Kidney capillary endothelial cell (primary cell): Measurements from ENCODE around the gene APCDD1L.
A peak's percentile ranks its signal among the peaks of the same experiment; 100 is the strongest.

Experiments
- DNase-seq: peaks from one replicate; pipeline ENCODE4 v3.0.0-alpha.2; 2018; ENCODE audit warnings: low spot score

The APCDD1L gene

GRCh38 chr20:58515233-58516212 is at the start of gene APCDD1L:
Gene APCDD1L, minus strand, starts transcription at chr20:58515399. Its CDS starts 692 bp downstream, at chr20:58514707.
- no peak for DNase-seq

GRCh38 chr20:58559368-58559729 is 44.1 kb upstream of the APCDD1L start:
- DNase-seq = no peak

- no peak for DNase-seq
Observed at GRCh38 chr20:58558486-58559367, 43.5 kb upstream of the APCDD1L start.

GRCh38 chr20:58557733-58558342 is 42.6 kb upstream of the APCDD1L start:
- no peak for DNase-seq

GRCh38 chr20:58556961-58557360 is 41.8 kb upstream of the APCDD1L start:
- DNase-seq = no peak

GRCh38 chr20:58555078-58555765 is 40.0 kb upstream of the APCDD1L start:
- peak; percentile 52 for DNase-seq

GRCh38 chr20:58554541-58554940 is 39.3 kb upstream of the APCDD1L start:
- no peak for DNase-seq

GRCh38 chr20:58553841-58554240 is 38.6 kb upstream of the APCDD1L start:
- no peak for DNase-seq

- DNase-seq = no peak
Observed at GRCh38 chr20:58553166-58553696, 38.0 kb upstream of the APCDD1L start.

GRCh38 chr20:58552366-58552934 is 37.3 kb upstream of the APCDD1L start:
- no peak for DNase-seq

- no peak for DNase-seq
Observed at GRCh38 chr20:58551631-58552030, 36.4 kb upstream of the APCDD1L start.

- DNase-seq = no peak
Observed at GRCh38 chr20:58550275-58551059, 35.3 kb upstream of the APCDD1L start.

- DNase-seq = no peak
Observed at GRCh38 chr20:58549231-58550209, 34.3 kb upstream of the APCDD1L start.

GRCh38 chr20:58547623-58548475 is 32.6 kb upstream of the APCDD1L start:
- no peak for DNase-seq

GRCh38 chr20:58546756-58547622 is 31.8 kb upstream of the APCDD1L start:
- DNase-seq = no peak

- DNase-seq = no peak
Observed at GRCh38 chr20:58546416-58546711, 31.2 kb upstream of the APCDD1L start.
